GM19099 (cell line): Measurements from ENCODE around the gene XPOT.

ENCODE experiments used
- POLR2A ChIP-seq: IDR thresholded peaks from 3 replicates; pipeline ENCODE4 v1.6.1; 2011; ENCODE audit warnings: low read depth; ENCODE audit not compliant: insufficient read length; ENCODE audit errors: extremely low read depth

XPOT gene

DNA sequence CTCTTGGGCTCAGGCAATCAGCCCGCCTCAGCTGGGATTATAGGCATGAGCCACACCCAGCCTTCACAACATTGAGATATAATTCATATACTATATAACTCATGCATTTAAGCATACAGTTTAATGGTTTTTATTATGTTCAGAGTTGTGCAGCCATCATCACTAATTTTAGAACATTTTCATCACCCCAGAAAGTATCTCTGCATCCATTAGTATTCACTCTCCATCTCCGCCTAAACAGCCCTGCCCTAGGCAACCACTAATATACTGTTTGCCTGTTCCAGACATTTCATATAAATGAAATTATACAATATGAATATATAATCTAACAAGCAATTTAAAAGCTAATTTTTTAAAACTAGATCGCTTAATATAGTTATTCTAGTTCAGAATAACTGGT is 82.5 kb downstream of the XPOT start:
- TF ChIP-seq POLR2A = no peak

- no peak for TF ChIP-seq POLR2A
These were observed 87.5 kb downstream of the XPOT start for GRCh38 chr12:64491718-64492117.

DNA sequence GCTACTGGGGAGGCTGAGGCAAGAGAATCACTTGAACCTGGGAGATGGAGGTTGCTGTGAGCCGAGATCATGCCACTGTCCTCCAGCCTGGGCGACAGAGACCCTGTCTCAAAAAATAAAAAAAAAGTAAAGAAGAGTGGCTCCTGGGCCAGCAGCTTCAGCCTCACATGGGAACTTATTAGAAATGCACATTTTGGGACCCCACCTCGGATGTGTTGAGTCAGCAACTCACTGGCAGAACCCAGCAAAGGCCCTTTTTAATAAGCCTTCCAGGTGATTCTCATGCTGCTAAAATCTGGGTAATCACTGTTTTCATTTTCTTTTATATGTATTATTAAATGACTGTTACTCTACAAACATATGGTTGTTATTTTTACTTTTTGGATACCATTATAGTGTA is 89.3 kb downstream of the XPOT start:
- no peak for TF ChIP-seq POLR2A

DNA sequence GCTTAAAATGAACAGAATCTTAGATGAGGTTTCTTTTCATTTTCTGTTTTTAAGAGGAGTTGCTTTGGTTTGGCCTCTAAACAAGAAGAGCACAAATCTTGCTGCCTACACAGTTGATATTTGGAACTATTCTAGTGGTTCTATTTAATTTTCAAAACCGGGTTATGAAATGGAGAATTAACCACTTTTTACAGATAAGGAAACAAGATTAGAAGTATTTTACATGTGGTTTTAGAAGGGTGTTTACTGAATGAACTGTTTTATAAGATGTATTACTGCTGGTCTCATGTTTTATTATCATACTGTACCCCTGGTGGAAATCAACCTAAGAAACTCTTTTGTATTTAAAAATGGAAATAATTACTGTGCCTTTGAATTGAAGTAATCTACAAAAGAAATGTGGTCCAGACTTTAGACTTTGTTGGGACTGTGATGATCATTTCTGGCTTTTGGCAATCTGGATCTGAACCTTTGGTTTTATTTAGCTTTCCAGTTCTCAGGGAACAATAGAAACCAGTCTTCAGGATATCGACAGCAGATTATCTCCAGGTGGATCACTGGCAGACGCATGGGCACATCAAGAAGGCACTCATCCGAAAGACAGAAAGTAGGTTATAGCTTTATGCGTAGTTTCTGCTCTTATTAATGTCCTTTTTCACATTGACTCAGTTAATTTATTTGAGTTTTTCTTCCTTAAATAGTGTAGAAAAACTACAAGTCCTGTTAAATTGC is 91.0 kb downstream of the XPOT start:
- no peak for TF ChIP-seq POLR2A

- TF ChIP-seq POLR2A = no peak
These were observed 92.7 kb downstream of the XPOT start for GRCh38 chr12:64496839-64497400.

DNA sequence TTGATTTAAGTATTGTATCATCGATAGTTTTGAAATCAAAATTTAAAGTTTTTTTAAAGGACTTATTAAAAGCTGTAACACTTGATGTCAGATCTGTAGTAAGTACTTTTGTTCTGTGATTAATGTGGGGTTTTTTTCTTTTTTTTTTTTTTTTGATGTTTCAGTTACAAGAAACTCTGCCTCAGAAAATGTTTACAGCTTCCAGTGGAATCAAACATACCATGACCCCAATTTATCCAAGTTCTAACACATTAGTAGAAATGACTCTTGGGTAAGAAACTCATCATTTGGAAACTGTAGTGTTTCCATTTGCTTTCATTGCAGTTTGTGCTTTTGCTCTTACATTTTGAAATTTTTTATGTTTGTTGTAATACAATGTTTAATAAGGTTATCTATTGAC is 93.3 kb downstream of the XPOT start:
- no peak for TF ChIP-seq POLR2A

DNA sequence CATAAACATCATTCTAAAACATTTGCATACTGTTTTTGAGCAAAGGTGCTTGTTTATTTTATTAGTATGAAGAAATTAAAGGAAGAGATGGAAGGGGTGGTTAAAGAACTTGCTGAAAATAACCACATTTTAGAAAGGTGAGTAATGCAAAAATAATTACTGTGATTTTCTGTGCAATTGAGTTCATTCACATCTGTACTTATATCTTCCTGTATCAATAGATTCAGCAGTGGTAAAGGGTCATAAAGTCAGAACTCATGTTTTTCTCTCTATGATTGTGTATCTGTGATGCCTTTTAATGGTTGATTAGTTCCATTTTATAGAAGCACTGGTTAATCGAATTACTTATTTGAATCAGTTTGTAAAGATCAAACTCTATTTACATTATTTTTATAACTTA is 93.7 kb downstream of the XPOT start:
- no peak for TF ChIP-seq POLR2A

DNA sequence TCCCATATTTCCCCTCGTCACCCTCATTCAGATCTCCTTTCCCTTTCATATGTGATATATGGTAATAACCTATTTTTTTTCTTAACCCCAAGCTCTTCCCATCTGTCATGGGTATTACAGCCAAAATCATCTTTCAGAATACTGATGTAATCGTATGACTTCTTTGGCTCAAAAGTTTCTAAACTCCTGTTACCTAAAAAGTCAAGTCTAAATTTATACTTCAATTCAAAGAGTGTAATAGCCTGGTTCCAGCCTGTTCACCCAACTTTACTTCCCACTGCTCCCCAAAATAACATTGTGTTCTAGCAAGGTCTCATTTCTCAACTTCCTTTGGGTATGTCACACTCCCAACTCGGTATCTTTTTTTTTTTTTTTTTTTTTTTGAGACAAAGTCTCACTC is 96.2 kb downstream of the XPOT start:
- no peak for TF ChIP-seq POLR2A
